ENCODE results near the gene NFATC4. TPM values are rescaled to one million over a fixed set of nuclear protein-coding genes. Genes with fewer than 3 reads are reported as not detected.

The NFATC4 gene
- total RNA-seq, 2 experiments from 2014 or later = not detected

DNA sequence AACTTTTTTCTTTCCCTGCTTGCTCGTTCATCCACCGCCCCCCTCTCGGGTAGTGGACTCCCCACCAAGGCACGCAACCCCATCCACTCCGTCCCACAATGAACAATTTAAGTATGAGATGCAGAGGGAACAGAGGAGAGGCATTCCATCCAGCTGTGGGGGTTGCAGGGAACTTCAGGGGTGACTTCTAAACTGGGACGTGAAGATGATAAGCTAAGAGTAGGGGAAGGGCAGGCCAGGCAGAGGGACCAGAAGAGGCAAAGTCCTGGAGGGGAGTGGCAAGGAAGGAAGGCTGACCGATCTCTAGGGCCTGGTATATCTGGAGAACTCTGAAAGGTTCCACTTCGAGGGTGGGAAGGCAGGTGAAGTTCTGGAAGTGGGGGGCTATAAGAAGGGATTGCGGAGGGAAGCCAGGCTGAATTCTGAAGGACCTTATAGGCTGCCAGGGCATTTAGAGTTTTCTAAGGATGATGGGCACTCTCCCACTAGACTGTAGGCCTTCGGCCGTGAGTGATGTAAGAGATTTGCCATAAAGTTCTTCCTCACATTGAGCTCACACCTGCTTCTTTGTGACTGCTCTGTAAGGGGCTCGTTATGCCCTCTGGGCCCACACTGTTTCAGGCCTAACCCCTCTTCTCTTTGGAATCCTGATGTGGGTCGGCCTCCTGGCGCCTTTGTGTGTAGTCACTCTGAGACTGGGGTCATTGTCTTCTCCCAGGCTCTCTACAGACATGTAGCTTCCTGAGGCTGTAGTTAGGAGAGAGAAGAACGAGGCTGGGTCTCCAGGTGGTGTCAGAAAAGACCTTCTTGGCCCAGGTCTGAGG is 12.1 kb downstream of the NFATC4 start:
- ChIA-PET CTCF (no interaction called here), POLR2A (no interaction called here)
- no peaks in the 10 kb centered on the region for H3K9me3 Mint-ChIP-seq
- H3K27ac Mint-ChIP-seq = no peak overlapping the region
- TF ChIP-seq, protein P1, sequence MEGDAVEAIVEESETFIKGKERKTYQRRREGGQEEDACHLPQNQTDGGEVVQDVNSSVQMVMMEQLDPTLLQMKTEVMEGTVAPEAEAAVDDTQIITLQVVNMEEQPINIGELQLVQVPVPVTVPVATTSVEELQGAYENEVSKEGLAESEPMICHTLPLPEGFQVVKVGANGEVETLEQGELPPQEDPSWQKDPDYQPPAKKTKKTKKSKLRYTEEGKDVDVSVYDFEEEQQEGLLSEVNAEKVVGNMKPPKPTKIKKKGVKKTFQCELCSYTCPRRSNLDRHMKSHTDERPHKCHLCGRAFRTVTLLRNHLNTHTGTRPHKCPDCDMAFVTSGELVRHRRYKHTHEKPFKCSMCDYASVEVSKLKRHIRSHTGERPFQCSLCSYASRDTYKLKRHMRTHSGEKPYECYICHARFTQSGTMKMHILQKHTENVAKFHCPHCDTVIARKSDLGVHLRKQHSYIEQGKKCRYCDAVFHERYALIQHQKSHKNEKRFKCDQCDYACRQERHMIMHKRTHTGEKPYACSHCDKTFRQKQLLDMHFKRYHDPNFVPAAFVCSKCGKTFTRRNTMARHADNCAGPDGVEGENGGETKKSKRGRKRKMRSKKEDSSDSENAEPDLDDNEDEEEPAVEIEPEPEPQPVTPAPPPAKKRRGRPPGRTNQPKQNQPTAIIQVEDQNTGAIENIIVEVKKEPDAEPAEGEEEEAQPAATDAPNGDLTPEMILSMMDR (IDR thresholded peaks at IDR 0.05) = no peak
- no peaks in the 10 kb centered on the region for H3K27me3 Mint-ChIP-seq
- no peaks in the 10 kb centered on the region for H3K4me1 ChIP-seq (ENCODE audit: insufficient read depth, low read length)
- H3K27ac ChIP-seq (ENCODE audit: low read depth in 1 of 2, low read length in 2 of 2) = no peak overlapping the region
- H3K36me3 ChIP-seq (ENCODE audit: insufficient read depth, low read length) = no peaks in the 10 kb centered on the region
- no peak for DNase-seq
- H3K4me3 ChIP-seq (ENCODE audit: low read length) = no peak overlapping the region
- no peaks in the 10 kb centered on the region for H3K4me1 Mint-ChIP-seq (ENCODE audit: low read depth)
- intact Hi-C loops (cut with DNase I, micrococcal nuclease) = loop anchor here in 1 of 2 experiments (5.0 kb wide), 1 partner anchor 37 kb away; no protein-coding TSS in a partner anchor
- ATAC-seq (ENCODE audit: poor library complexity) = no peak
- no peak overlapping the region for H3K4me3 Mint-ChIP-seq
- H3K36me3 Mint-ChIP-seq (ENCODE audit: low read depth) = no peaks in the 10 kb centered on the region
- H3K27me3 ChIP-seq (ENCODE audit: control insufficient read depth in 1 of 2, insufficient read depth in 2 of 2, low read length in 2 of 2) = no peaks in the 10 kb centered on the region
- H3K9me3 ChIP-seq (ENCODE audit: control insufficient read depth in 1 of 2, insufficient read depth in 1 of 2, low read length in 2 of 2) = no peaks in the 10 kb centered on the region

DNA sequence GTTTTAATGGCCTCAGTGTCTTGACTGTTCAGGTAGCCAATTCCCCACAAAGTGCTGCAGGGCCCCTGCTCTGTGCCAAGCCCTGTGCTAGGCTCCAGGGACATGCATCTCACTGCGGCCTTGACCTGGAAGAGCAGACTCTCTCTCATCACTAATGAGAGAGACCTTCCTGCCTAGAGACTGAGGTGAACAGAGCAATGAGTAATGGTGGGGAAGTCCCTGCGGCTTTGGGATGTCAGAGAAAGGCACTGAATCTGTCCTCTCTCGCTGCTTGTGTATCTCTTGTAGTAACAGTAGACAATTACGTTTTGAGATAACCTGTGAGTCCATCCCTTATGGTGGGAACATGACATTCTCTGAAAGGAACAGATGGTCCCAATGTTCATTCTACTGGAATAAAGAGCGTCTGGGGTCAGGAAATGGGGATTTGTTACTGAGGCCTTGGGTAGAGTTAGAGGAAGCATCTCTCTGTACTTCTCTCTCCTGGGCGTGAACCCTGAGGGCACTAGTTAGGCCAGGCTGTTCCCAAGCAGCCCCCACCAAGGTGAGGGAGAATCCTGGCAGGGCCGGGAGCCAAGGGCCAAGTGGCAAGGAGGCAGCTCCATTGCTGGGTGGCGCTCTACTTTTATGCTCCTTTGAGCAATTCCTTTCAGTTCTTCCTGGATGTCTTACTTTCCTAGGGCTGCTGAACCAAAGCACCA is 13.5 kb downstream of the NFATC4 start:
- H3K4me3 ChIP-seq (ENCODE audit: low read length) = no peak overlapping the region
- Mint-ChIP-seq H3K27ac (no peak overlapping the region), H3K36me3 (ENCODE audit: low read depth) (no peaks in the 10 kb centered on the region), H3K4me1 (ENCODE audit: low read depth) (no peaks in the 10 kb centered on the region), H3K4me3 (no peak overlapping the region), H3K9me3 (no peaks in the 10 kb centered on the region), H3K27me3 (peaks cover 4% of the 10 kb centered on the region)
- TF ChIP-seq, protein P1 (IDR thresholded peaks at IDR 0.05) = no peak
- ChIA-PET CTCF (no interaction called here), POLR2A (no interaction called here)
- no peaks in the 10 kb centered on the region for H3K4me1 ChIP-seq (ENCODE audit: insufficient read depth, low read length)
- H3K9me3 ChIP-seq (ENCODE audit: control insufficient read depth in 1 of 2, insufficient read depth in 1 of 2, low read length in 2 of 2) = no peaks in the 10 kb centered on the region
- intact Hi-C loops (cut with DNase I, micrococcal nuclease) = loop anchor here in 1 of 2 experiments (5.0 kb wide), 1 partner anchor 36 kb away; no protein-coding TSS in a partner anchor
- H3K27me3 ChIP-seq (ENCODE audit: control insufficient read depth in 1 of 2, insufficient read depth in 2 of 2, low read length in 2 of 2) = no peaks in the 10 kb centered on the region
- DNase-seq (no peak), ATAC-seq (ENCODE audit: poor library complexity) (no peak)
- H3K27ac ChIP-seq (ENCODE audit: low read depth in 1 of 2, low read length in 2 of 2) = no peak overlapping the region
- no peaks in the 10 kb centered on the region for H3K36me3 ChIP-seq (ENCODE audit: insufficient read depth, low read length)

DNA sequence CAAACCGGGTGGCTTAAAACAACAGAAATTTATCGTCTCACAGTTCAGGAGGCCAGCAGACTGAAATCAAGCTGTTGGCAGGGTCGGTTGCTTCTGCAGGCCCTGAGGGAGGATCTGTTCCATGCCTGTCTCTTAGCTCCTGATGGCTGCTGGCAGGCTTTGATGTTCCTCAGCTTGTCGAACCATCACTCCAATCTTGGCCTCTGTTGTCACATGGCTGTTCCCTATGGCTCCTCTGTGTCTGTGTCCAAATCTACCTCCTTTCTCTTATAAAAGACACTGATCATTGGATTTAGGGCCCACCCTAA is 14.0 kb downstream of the NFATC4 start:
- no peak overlapping the region for H3K27ac Mint-ChIP-seq
- no peak for ATAC-seq (ENCODE audit: poor library complexity)
- intact Hi-C loops (cut with DNase I, micrococcal nuclease) = loop anchor here in 1 of 2 experiments (5.0 kb wide), 1 partner anchor 35 kb away; no protein-coding TSS in a partner anchor

More for the DNA sequence above, 14.0 kb downstream of the NFATC4 start:
- DNase-seq = no peak
- H3K27me3 ChIP-seq (ENCODE audit: control insufficient read depth in 1 of 2, insufficient read depth in 2 of 2, low read length in 2 of 2) = no peaks in the 10 kb centered on the region
- H3K9me3 Mint-ChIP-seq = no peaks in the 10 kb centered on the region
- CTCF ChIA-PET = no interaction called here
- TF ChIP-seq, protein P1 (IDR thresholded peaks at IDR 0.05) = no peak
- no peak overlapping the region for H3K27ac ChIP-seq (ENCODE audit: low read depth in 1 of 2, low read length in 2 of 2)
- peaks cover 9% of the 10 kb centered on the region for H3K27me3 Mint-ChIP-seq
- POLR2A ChIA-PET = no interaction called here
- no peaks in the 10 kb centered on the region for H3K4me1 ChIP-seq (ENCODE audit: insufficient read depth, low read length)
- no peak overlapping the region for H3K4me3 ChIP-seq (ENCODE audit: low read length)
- H3K36me3 ChIP-seq (ENCODE audit: insufficient read depth, low read length) = no peaks in the 10 kb centered on the region
- no peaks in the 10 kb centered on the region for H3K9me3 ChIP-seq (ENCODE audit: control insufficient read depth in 1 of 2, insufficient read depth in 1 of 2, low read length in 2 of 2)
- no peaks in the 10 kb centered on the region for H3K36me3 Mint-ChIP-seq (ENCODE audit: low read depth)
- H3K4me1 Mint-ChIP-seq (ENCODE audit: low read depth) = no peaks in the 10 kb centered on the region
- H3K4me3 Mint-ChIP-seq = no peak overlapping the region

All from CD4-positive, alpha-beta T cell (primary cell).